Neural progenitor cell (in vitro differentiated cells): ENCODE results near the gene DDB1. TPM values are rescaled to one million over a fixed set of nuclear protein-coding genes. Genes with fewer than 3 reads are reported as not detected.

Experiments
- DNase-seq: peaks from one replicate; pipeline ENCODE4 v3.0.0-alpha.2; 2016; ENCODE audit warnings: low spot score
- H2AFZ ChIP-seq: fragments of 200-600 bp; sonication (generic); replicated peaks from 2 replicates; pipeline ENCODE4 v1.6.1; 2016; ENCODE audit warnings: antibody characterized with exemption
- H3F3A ChIP-seq: fragments of 200-600 bp; sonication (generic); 2 replicates; pipeline ENCODE4 v1.6.1; 2016; ENCODE audit warnings: antibody characterized with exemption, low read depth
- H3K27ac ChIP-seq: fragments of 200-600 bp; sonication (generic); 2 replicates; pipeline ENCODE4 v1.5.1; 2016; ENCODE audit warnings: mild to moderate bottlenecking
- H3K27me3 ChIP-seq: fragments of 200-600 bp; sonication (generic); 2 replicates; pipeline ENCODE4 v1.6.1; 2016; ENCODE audit warnings: mild to moderate bottlenecking, moderate library complexity
- H3K36me3 ChIP-seq: fragments of 200-600 bp; sonication (generic); 2 replicates; pipeline ENCODE4 v1.5.1; 2016
- H3K4me1 ChIP-seq: fragments of 200-600 bp; sonication (generic); 2 replicates; pipeline ENCODE4 v1.6.1; 2016; ENCODE audit warnings: mixed run types
- H3K4me2 ChIP-seq: fragments of 200-600 bp; sonication (generic); 2 replicates; pipeline ENCODE4 v1.6.1; 2016
- H3K4me3 ChIP-seq: fragments of 200-600 bp; sonication (generic); 2 replicates; pipeline ENCODE4 v1.5.1; 2016
- H3K79me2 ChIP-seq: fragments of 200-600 bp; sonication (generic); 2 replicates; pipeline ENCODE4 v1.6.1; 2016; ENCODE audit warnings: low read depth
- H3K9ac ChIP-seq: fragments of 200-600 bp; sonication (generic); 2 replicates; pipeline ENCODE4 v1.6.1; 2016
- H3K9me3 ChIP-seq: fragments of 200-600 bp; sonication (generic); 2 replicates; pipeline ENCODE4 v1.5.1; 2016; ENCODE audit warnings: low read depth
- H4K20me1 ChIP-seq: fragments of 200-600 bp; sonication (generic); 2 replicates; pipeline ENCODE4 v1.6.1; 2016; ENCODE audit warnings: low read depth
- H3K27ac Mint-ChIP-seq: 3 replicates; pipeline ENCODE4 v1.8.0; 2021; ENCODE audit warnings: mixed read lengths
- H3K27me3 Mint-ChIP-seq: 2 replicates; pipeline ENCODE4 v1.8.0; 2022; ENCODE audit warnings: low read depth, mild to moderate bottlenecking, inconsistent platforms, moderate library complexity, mixed read lengths; ENCODE audit not compliant: insufficient read depth
- H3K36me3 Mint-ChIP-seq: 3 replicates; pipeline ENCODE4 v1.8.0; 2021; ENCODE audit warnings: mixed read lengths
- H3K4me1 Mint-ChIP-seq: 3 replicates; pipeline ENCODE4 v1.8.0; 2021; ENCODE audit warnings: mixed read lengths
- H3K4me3 Mint-ChIP-seq: 3 replicates; pipeline ENCODE4 v1.8.0; 2021; ENCODE audit warnings: mild to moderate bottlenecking, moderate library complexity, mixed read lengths
- H3K9me3 Mint-ChIP-seq: 3 replicates; pipeline ENCODE4 v1.8.0; 2020; ENCODE audit warnings: mixed read lengths
- EZH2 ChIP-seq: fragments of 200-600 bp; sonication (generic); IDR thresholded peaks from 2 replicates; pipeline ENCODE4 v1.6.1; 2017; ENCODE audit warnings: antibody characterized with exemption, mild to moderate bottlenecking, moderate library complexity
- EZH2phosphoT487 ChIP-seq: fragments of 200-600 bp; sonication (generic); IDR thresholded peaks from 2 replicates; pipeline ENCODE4 v1.6.1; 2017; ENCODE audit warnings: antibody characterized with exemption
- total RNA-seq: library from RNA; depleted of rRNA; stranded (reverse); fragments of >200 nt; gene quantifications from 2 replicates; pipeline ENCODE4 v1.2.3, GENCODE V29; 2015; ENCODE audit warnings: low replicate concordance
- TF ChIP-seq, protein P1 (sequence below): fragments of 200-600 bp; sonication (generic); IDR thresholded peaks from 2 replicates; pipeline ENCODE4 v1.5.1; 2017; ENCODE audit warnings: antibody characterized with exemption, mild to moderate bottlenecking

Gene DDB1
- total RNA-seq, 1 donor from 2014 or later: 275 TPM

DNA sequence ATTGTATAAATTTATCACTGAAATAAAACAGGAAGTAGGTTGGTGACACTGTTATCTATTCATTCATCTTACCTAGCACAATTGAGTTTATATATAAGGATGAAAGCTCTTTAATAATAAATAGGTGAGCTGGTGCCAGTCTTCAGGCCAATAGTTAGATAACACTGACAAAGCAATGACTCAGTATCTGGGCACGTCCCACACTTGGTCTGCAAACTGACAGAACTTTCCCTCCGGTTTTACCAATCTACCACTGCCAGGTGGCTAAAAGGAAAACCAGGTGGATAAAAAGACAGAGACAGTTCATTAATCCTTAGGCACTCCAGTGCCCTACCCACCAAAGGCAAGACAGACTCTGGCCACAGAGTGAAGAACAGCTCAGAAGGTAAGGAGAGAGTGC, 17.6 kb downstream of the DDB1 start:
- Mint-ChIP-seq H3K36me3 (peaks cover 37% of the 10 kb centered on the region), H3K27ac (no peak overlapping the region), H3K27me3 (no peaks in the 10 kb centered on the region), H3K9me3 (no peaks in the 10 kb centered on the region), H3K4me1 (no peaks in the 10 kb centered on the region), H3K4me3 (no peak overlapping the region)
- no peaks in the 10 kb centered on the region for H3K79me2 ChIP-seq
- no peak overlapping the region for H2AFZ ChIP-seq
- no peak overlapping the region for H3K9ac ChIP-seq
- no peak overlapping the region for H3K4me2 ChIP-seq
- peaks cover 24% of the 10 kb centered on the region for H3K36me3 ChIP-seq
- H4K20me1 ChIP-seq: no peaks in the 10 kb centered on the region
- H3K4me1 ChIP-seq: no peaks in the 10 kb centered on the region
- H3K9me3 ChIP-seq: no peaks in the 10 kb centered on the region
- TF ChIP-seq EZH2phosphoT487 (no peak), EZH2 (no peak)
- no peaks in the 10 kb centered on the region for H3F3A ChIP-seq
- no peak overlapping the region for H3K27ac ChIP-seq
- no peak overlapping the region for H3K4me3 ChIP-seq
- H3K27me3 ChIP-seq: no peaks in the 10 kb centered on the region
- no peak for DNase-seq

DNA sequence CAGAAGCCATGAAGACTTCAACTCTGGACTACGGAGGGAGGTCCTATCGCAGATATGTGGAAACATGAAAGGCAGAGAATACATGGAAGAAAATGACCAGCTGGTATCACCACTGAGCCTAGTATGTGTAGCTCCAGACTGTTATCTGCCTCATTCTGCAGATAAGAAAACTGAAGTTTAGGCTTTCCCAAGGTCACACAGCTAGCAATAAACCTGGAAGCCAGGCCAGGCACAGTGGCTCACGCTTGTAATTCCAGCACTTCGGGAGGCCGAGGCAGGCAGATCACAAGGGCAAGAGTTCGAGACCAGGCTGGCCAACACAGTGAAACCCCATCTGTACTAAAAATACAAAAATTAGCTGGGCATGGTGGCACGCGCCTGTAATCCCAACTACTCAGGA, 22.2 kb downstream of the DDB1 start:
- DNase-seq: no peak
- Mint-ChIP-seq H3K4me3 (no peak overlapping the region), H3K4me1 (no peaks in the 10 kb centered on the region), H3K27ac (no peak overlapping the region), H3K27me3 (no peaks in the 10 kb centered on the region), H3K36me3 (peaks cover 23% of the 10 kb centered on the region), H3K9me3 (no peaks in the 10 kb centered on the region)
- peaks cover 12% of the 10 kb centered on the region for H3K36me3 ChIP-seq
- no peak overlapping the region for H3K4me2 ChIP-seq
- TF ChIP-seq EZH2 (no peak), EZH2phosphoT487 (no peak)
- TF ChIP-seq, protein P1, sequence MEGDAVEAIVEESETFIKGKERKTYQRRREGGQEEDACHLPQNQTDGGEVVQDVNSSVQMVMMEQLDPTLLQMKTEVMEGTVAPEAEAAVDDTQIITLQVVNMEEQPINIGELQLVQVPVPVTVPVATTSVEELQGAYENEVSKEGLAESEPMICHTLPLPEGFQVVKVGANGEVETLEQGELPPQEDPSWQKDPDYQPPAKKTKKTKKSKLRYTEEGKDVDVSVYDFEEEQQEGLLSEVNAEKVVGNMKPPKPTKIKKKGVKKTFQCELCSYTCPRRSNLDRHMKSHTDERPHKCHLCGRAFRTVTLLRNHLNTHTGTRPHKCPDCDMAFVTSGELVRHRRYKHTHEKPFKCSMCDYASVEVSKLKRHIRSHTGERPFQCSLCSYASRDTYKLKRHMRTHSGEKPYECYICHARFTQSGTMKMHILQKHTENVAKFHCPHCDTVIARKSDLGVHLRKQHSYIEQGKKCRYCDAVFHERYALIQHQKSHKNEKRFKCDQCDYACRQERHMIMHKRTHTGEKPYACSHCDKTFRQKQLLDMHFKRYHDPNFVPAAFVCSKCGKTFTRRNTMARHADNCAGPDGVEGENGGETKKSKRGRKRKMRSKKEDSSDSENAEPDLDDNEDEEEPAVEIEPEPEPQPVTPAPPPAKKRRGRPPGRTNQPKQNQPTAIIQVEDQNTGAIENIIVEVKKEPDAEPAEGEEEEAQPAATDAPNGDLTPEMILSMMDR: no peak
- H3K9me3 ChIP-seq: no peaks in the 10 kb centered on the region
- H3K79me2 ChIP-seq: no peaks in the 10 kb centered on the region
- no peaks in the 10 kb centered on the region for H3F3A ChIP-seq
- H3K4me1 ChIP-seq: no peaks in the 10 kb centered on the region
- no peak overlapping the region for H3K4me3 ChIP-seq
- no peak overlapping the region for H2AFZ ChIP-seq
- H3K9ac ChIP-seq: no peak overlapping the region
- no peak overlapping the region for H3K27ac ChIP-seq
- H3K27me3 ChIP-seq: no peaks in the 10 kb centered on the region
- peaks cover 16% of the 10 kb centered on the region for H4K20me1 ChIP-seq

DNA sequence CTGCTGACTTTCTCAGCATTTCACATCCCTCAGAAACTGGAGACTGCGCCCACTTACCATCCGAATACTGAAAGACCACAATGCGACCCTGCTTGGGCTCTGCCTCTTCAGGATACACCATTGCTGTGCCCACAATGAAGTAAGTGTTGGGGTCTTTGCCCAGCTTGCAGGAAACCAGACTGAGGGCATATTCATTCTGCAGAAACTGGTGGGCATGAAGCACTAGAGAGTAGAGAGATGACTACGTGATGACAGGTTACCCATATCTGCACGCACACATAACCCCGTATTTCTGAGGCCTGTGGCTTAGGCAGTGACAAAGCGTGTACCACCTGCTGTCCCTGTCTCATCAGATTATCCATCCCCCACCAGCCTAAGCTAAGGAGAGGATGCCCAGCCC, 23.2 kb downstream of the DDB1 start:
- DNase-seq: no peak
- H3K4me3 ChIP-seq: no peak overlapping the region
- Mint-ChIP-seq H3K9me3 (no peaks in the 10 kb centered on the region), H3K27ac (no peak overlapping the region), H3K36me3 (peaks cover 24% of the 10 kb centered on the region), H3K4me3 (no peak overlapping the region), H3K4me1 (no peaks in the 10 kb centered on the region), H3K27me3 (no peaks in the 10 kb centered on the region)
- no peak overlapping the region for H3K4me2 ChIP-seq
- H3K79me2 ChIP-seq: no peaks in the 10 kb centered on the region
- no peaks in the 10 kb centered on the region for H3K9me3 ChIP-seq
- H3K36me3 ChIP-seq: peaks cover 7% of the 10 kb centered on the region
- H3K27me3 ChIP-seq: no peaks in the 10 kb centered on the region
- no peak overlapping the region for H2AFZ ChIP-seq
- H3K27ac ChIP-seq: no peak overlapping the region
- TF ChIP-seq EZH2phosphoT487 (no peak), EZH2 (no peak)
- TF ChIP-seq, protein P1: no peak
- H3K4me1 ChIP-seq: no peaks in the 10 kb centered on the region
- peaks cover 22% of the 10 kb centered on the region for H4K20me1 ChIP-seq
- H3F3A ChIP-seq: no peaks in the 10 kb centered on the region
- H3K9ac ChIP-seq: no peak overlapping the region

DNA sequence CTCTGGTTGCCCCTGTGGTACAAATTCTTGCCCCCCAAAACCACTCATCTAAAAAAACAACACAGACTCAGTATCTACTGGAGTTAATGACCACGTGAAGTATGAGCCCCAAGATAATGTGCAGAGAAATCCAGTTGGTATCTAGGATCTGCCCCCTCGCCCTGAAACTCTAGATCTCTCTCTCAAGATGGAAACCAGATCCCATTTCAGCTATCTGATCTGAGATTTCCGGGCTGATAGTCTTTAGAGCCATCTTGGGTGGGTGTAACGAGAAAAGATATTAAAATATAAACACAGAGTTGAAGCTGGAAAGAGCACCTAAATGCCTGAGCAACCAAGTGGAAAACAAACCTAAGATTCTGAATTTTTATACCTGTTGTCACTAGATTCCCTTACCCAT, 23.8 kb downstream of the DDB1 start:
- H3F3A ChIP-seq: no peaks in the 10 kb centered on the region
- no peak overlapping the region for H3K4me3 ChIP-seq
- no peak overlapping the region for H3K4me2 ChIP-seq
- peaks cover 7% of the 10 kb centered on the region for H3K36me3 ChIP-seq
- TF ChIP-seq EZH2phosphoT487 (no peak), EZH2 (no peak)
- TF ChIP-seq, protein P1: no peak
- no peaks in the 10 kb centered on the region for H3K9me3 Mint-ChIP-seq
- H4K20me1 ChIP-seq: peaks cover 22% of the 10 kb centered on the region
- H2AFZ ChIP-seq: no peak overlapping the region
- H3K9ac ChIP-seq: no peak overlapping the region
- peaks cover 26% of the 10 kb centered on the region for H3K36me3 Mint-ChIP-seq
- no peak overlapping the region for H3K27ac Mint-ChIP-seq
- no peaks in the 10 kb centered on the region for H3K4me1 Mint-ChIP-seq
- no peaks in the 10 kb centered on the region for H3K9me3 ChIP-seq
- no peak for DNase-seq
- H3K27me3 Mint-ChIP-seq: peaks cover under 1% of the 10 kb centered on the region
- H3K27ac ChIP-seq: no peak overlapping the region
- no peaks in the 10 kb centered on the region for H3K4me1 ChIP-seq
- H3K4me3 Mint-ChIP-seq: no peak overlapping the region
- no peaks in the 10 kb centered on the region for H3K27me3 ChIP-seq
- no peaks in the 10 kb centered on the region for H3K79me2 ChIP-seq
